HCT116 (cell line): ENCODE data around the gene SUGCT. TPM values are rescaled to one million over a fixed set of nuclear protein-coding genes. Genes with fewer than 3 reads are reported as not detected.

Experiments
- ATAC-seq: fragments of 200-7000 bp; cut with Tn5 transposase; 2 replicates; pipeline ENCODE4 v1.9.1; 2020; ENCODE audit warnings: mild to moderate bottlenecking, moderate library complexity
- Bru-seq: library from RNA; stranded (reverse); fragments of 400-500 nt; gene quantifications from one replicate; lab custom pipeline; 2021; lab: Mats Ljungman, UMichigan
- BruChase-seq, 2 experiments: library from RNA; stranded (reverse); fragments of 400-500 nt; gene quantifications; one replicate each; lab custom pipeline; 2021; lab: Mats Ljungman, UMichigan
- BruUV-seq: library from RNA; stranded (reverse); fragments of 400-500 nt; replicated peaks from 2 replicates; lab custom pipeline; 2021; lab: Mats Ljungman, UMichigan
- CTCF ChIA-PET: fragments of 300-600 bp; sonication (Branson Sonifier 250); formaldehyde crosslinking; loops from one replicate; lab custom pipeline; 2021; ENCODE audit warnings: antibody characterized with exemption; lab: Charles Lee
- POLR2A ChIA-PET: fragments of 300-600, 350-600 bp; sonication (Branson Sonifier 250); formaldehyde crosslinking; loops from one replicate; lab custom pipeline; 2021; ENCODE audit warnings: antibody characterized with exemption; lab: Charles Lee
- RAD21 ChIA-PET, 2 experiments: fragments of 300-600 bp; sonication (Branson Sonifier 250); formaldehyde crosslinking; loops; one replicate each; lab custom pipeline; 2023; ENCODE audit warnings: low total read pairs in 2 of 2; ENCODE audit not compliant: uncharacterized antibody in 2 of 2, unreplicated experiment in 2 of 2, low non-redundant PET in 1 of 2; lab: Charles Lee
- DNase-seq: peaks from one replicate; pipeline ENCODE4 v3.0.0-alpha.2; 2010; ENCODE audit warnings: low read depth, low spot score
- H2AFZ ChIP-seq: fragments of 200-600 bp; shearing (Covaris generic), sonication (generic); 2 replicates; pipeline ENCODE4 v1.6.1; 2017; ENCODE audit warnings: low read depth, mixed run types, mixed read lengths, antibody characterized with exemption, low read length; ENCODE audit not compliant: poor library complexity, severe bottlenecking
- H3K27ac ChIP-seq: 2 replicates; pipeline ENCODE4 v1.5.1; 2012; ENCODE audit warnings: low read depth, low read length
- H3K27me3 ChIP-seq: fragments of 200-600 bp; sonication (generic); 2 replicates; pipeline ENCODE4 v1.6.1; 2016; ENCODE audit warnings: mixed run types, low read length, mixed read lengths; ENCODE audit not compliant: insufficient read depth
- H3K36me3 ChIP-seq, 2 experiments: fragments of 200-500 bp in 1 of 2; fragments of 200-600 bp in 1 of 2; sonication (Bioruptor generic) in 1 of 2; sonication (generic) in 1 of 2; 2 replicates each; pipeline versions ENCODE4 v1.5.1 to v1.6.1; 2014 to 2016; ENCODE audit warnings: low read length in 2 of 2, inconsistent platforms in 1 of 2, mixed read lengths in 1 of 2, mixed run types in 1 of 2; ENCODE audit not compliant: insufficient read depth in 2 of 2, control insufficient read depth in 1 of 2
- H3K4me1 ChIP-seq, 2 experiments: fragments of 200-600 bp in 1 of 2; sonication (generic) in 1 of 2; 2 replicates each; pipeline versions ENCODE4 v1.5.1 to v1.6.1; 2012 to 2017; ENCODE audit warnings: low read length in 2 of 2, inconsistent platforms in 1 of 2, mild to moderate bottlenecking in 1 of 2, mixed read lengths in 1 of 2, mixed run types in 1 of 2, moderate library complexity in 1 of 2; ENCODE audit not compliant: insufficient read depth in 2 of 2, control insufficient read depth in 1 of 2
- H3K4me2 ChIP-seq: fragments of 200-600 bp; sonication (generic); 2 replicates; pipeline ENCODE4 v1.6.1; 2017; ENCODE audit warnings: mixed run types, low read length, mixed read lengths
- H3K4me3 ChIP-seq, 2 experiments: fragments of 200-600 bp in 1 of 2; sonication (generic) in 1 of 2; replicated peaks in 1 of 2; 2 replicates each; pipeline ENCODE4 v1.5.1; 2011 to 2016; ENCODE audit warnings: low read length in 2 of 2, control low read depth in 1 of 2, low read depth in 1 of 2, mild to moderate bottlenecking in 1 of 2, mixed read lengths in 1 of 2, mixed run types in 1 of 2
- H3K79me2 ChIP-seq: fragments of 200-600 bp; sonication (generic); 2 replicates; pipeline ENCODE4 v1.6.1; 2017; ENCODE audit warnings: mild to moderate bottlenecking, mixed run types, low read length, moderate library complexity, mixed read lengths; ENCODE audit not compliant: insufficient read depth
- H3K9ac ChIP-seq: fragments of 200-600 bp; sonication (generic); 2 replicates; pipeline ENCODE4 v1.6.1; 2016; ENCODE audit warnings: low read length, mixed read lengths
- H3K9me2 ChIP-seq: fragments of 200-600 bp; sonication (generic), shearing (Covaris generic); 2 replicates; pipeline ENCODE4 v1.6.1; 2017; ENCODE audit warnings: mixed run types, mild to moderate bottlenecking, moderate library complexity; ENCODE audit not compliant: insufficient read depth
- H3K9me3 ChIP-seq, 2 experiments: fragments of 200-500 bp in 1 of 2; fragments of 200-600 bp in 1 of 2; sonication (Bioruptor generic) in 1 of 2; sonication (generic) in 1 of 2; 2 replicates each; pipeline ENCODE4 v1.6.1; 2014 to 2017; ENCODE audit warnings: low read length in 2 of 2, mixed read lengths in 2 of 2, inconsistent platforms in 1 of 2, low read depth in 1 of 2, mild to moderate bottlenecking in 1 of 2, mixed run types in 1 of 2, moderate library complexity in 1 of 2; ENCODE audit not compliant: control insufficient read depth in 1 of 2, insufficient read depth in 1 of 2
- H4K20me1 ChIP-seq: fragments of 200-600 bp; sonication (generic), shearing (Covaris generic); 2 replicates; pipeline ENCODE4 v1.6.1; 2017; ENCODE audit warnings: mixed run types, mild to moderate bottlenecking, moderate library complexity; ENCODE audit not compliant: insufficient read depth
- CBX3 ChIP-seq: IDR thresholded peaks from 2 replicates; pipeline ENCODE4 v1.6.1; 2012; ENCODE audit warnings: low read depth
- CTCF ChIP-seq, 3 experiments: fragments of 200-600 bp in 1 of 3; sonication (generic) in 1 of 3; IDR thresholded peaks in 2 of 3; conservative IDR thresholded peaks in 1 of 3; 2 replicates each; pipeline ENCODE4 v1.5.1; 2012 to 2017; ENCODE audit warnings: low read depth in 2 of 3, low read length in 2 of 3, antibody characterized with exemption in 1 of 3, borderline replicate concordance in 1 of 3, control low read depth in 1 of 3, mild to moderate bottlenecking in 1 of 3, mixed read lengths in 1 of 3, mixed run types in 1 of 3, moderate library complexity in 1 of 3; ENCODE audit not compliant: insufficient read depth in 1 of 3
- ELF1 ChIP-seq: IDR thresholded peaks from 2 replicates; pipeline ENCODE4 v1.6.1; 2012; ENCODE audit warnings: low read depth, borderline replicate concordance
- EZH2 ChIP-seq: fragments of 200-600 bp; sonication (generic); IDR thresholded peaks from 2 replicates; pipeline ENCODE4 v1.6.1; 2017; ENCODE audit warnings: antibody characterized with exemption, mixed run types
- EZH2phosphoT487 ChIP-seq: fragments of 200-600 bp; IDR thresholded peaks from 2 replicates; pipeline ENCODE4 v1.6.1; 2018; ENCODE audit warnings: antibody characterized with exemption, borderline replicate concordance
- FOSL1 ChIP-seq: IDR thresholded peaks from 2 replicates; pipeline ENCODE4 v1.6.1; 2012; ENCODE audit warnings: low read depth
- POLR2A ChIP-seq: IDR thresholded peaks from 2 replicates; pipeline ENCODE4 v1.7.0; 2011; ENCODE audit warnings: borderline replicate concordance; ENCODE audit not compliant: insufficient read depth, insufficient read length; ENCODE audit errors: extremely low read depth
- POLR2AphosphoS5 ChIP-seq: IDR thresholded peaks from 2 replicates; pipeline ENCODE4 v1.6.1; 2011; ENCODE audit warnings: mild to moderate bottlenecking, low read depth, low read length, moderate library complexity
- RAD21 ChIP-seq: IDR thresholded peaks from 2 replicates; pipeline ENCODE4 v1.6.1; 2012; ENCODE audit warnings: low read depth, mild to moderate bottlenecking
- REST ChIP-seq: IDR thresholded peaks from 2 replicates; pipeline ENCODE4 v1.6.1; 2012; ENCODE audit warnings: low read depth
- SIN3A ChIP-seq: IDR thresholded peaks from 2 replicates; pipeline ENCODE4 v1.6.1; 2012; ENCODE audit warnings: low read depth
- TCF7L2 ChIP-seq: IDR thresholded peaks from 2 replicates; pipeline ENCODE4 v1.7.0; 2011; ENCODE audit warnings: borderline replicate concordance, inconsistent platforms; ENCODE audit not compliant: insufficient read depth, insufficient read length; ENCODE audit errors: extremely low read depth
- ZBTB33 ChIP-seq: IDR thresholded peaks from 2 replicates; pipeline ENCODE4 v1.6.1; 2011; ENCODE audit warnings: mild to moderate bottlenecking, low read length, moderate library complexity; ENCODE audit not compliant: insufficient replicate concordance; ENCODE audit errors: extremely low read depth
- ZFX ChIP-seq: fragments of 450-650 bp; IDR thresholded peaks from 2 replicates; pipeline ENCODE4 v1.6.1; 2017
- ZNF274 ChIP-seq: fragments of 200-500 bp; sonication (Bioruptor generic); IDR thresholded peaks from 2 replicates; pipeline ENCODE4 v1.6.1; 2014; ENCODE audit warnings: mild to moderate bottlenecking, low read depth, low read length, inconsistent platforms
- intact Hi-C: fragments of 100-400 bp; cut with micrococcal nuclease; formaldehyde crosslinking; loops from 2 replicates; pipeline ENCODE4 v1.10.0; 2022
- long read RNA-seq: library from polyadenylated mRNA; unstranded; transcript quantifications from one replicate; pipeline ENCODE4 v2.0.0, GENCODE V29; 2021; ENCODE audit not compliant: unreplicated experiment
- polyA plus RNA-seq: library from polyadenylated mRNA; unstranded; fragments of >200 nt; gene quantifications from 2 replicates; pipeline ENCODE4 v1.2.1, GENCODE V29; 2012; ENCODE audit warnings: missing spikeins
- total RNA-seq: library from RNA; stranded (reverse); gene quantifications from one replicate; pipeline ENCODE4 v1.2.1, GENCODE V29; 2021; ENCODE audit not compliant: unreplicated experiment

The SUGCT gene
- total RNA-seq (4.4 TPM), Bru-seq, nascent RNA (percentile 45 among the genes with signal in this experiment), BruChase-seq, experiment 1, labeled RNA remaining after a 6-hour chase (percentile 31 among the genes with signal in this experiment), BruChase-seq, experiment 2, labeled RNA remaining after a 2-hour chase (percentile 40 among the genes with signal in this experiment)
- 4.3 and 4.8 TPM in 2 replicates for polyA plus RNA-seq
- long read RNA-seq, partial matches to known transcripts, result 0 of 2 reads
- long read RNA-seq, other reads (novel, unspliced or antisense), result 2 of 2 reads

- Histone ChIP-seq H3K27me3 (no peaks in the 10 kb centered on the region), H2AFZ (peak within 1 kb of the TSS; percentile 91), H3K4me2 (peak within 1 kb of the TSS; percentile 77), H3K4me3 (peak within 1 kb of the TSS; percentile 71 to 77), H3K9me2 (no peaks in the 10 kb centered on the region), H3K36me3 (no peaks in the 10 kb centered on the region), H3K79me2 (peaks cover 49% of the 10 kb centered on the region), H3K9ac (peak within 1 kb of the TSS; percentile 83), H4K20me1 (peaks cover 8% of the 10 kb centered on the region; the same call in 1 of the 2 replicates), H3K4me1 (peaks cover 7 to 17% of the 10 kb centered on the region in 2 experiments; a peak in 3 of 4 replicates), H3K27ac (peak within 1 kb of the TSS; percentile 84), H3K9me3 (no peaks in the 10 kb centered on the region)
- ChIA-PET RAD21 (no interaction called here), CTCF (interaction anchor here (1.0 kb wide), 1 partner anchor 16 kb away, joined by 3 read pairs; no protein-coding TSS in a partner anchor), POLR2A (interaction anchor here (0.8 kb wide), 1 partner anchor 184 kb away, joined by 3 read pairs; the partner anchor contains the start of gene CDK13)
- ATAC-seq (peak; percentile 87), DNase-seq (peak; percentile 82)
- intact Hi-C loops, result no loop called here
- BruUV-seq, result no TSS peak
- TF ChIP-seq ZBTB33 (peak; percentile 54), POLR2AphosphoS5 (peak; percentile 81), ELF1 (0 out of 2 replicates have a peak, but pooled peaks have one; percentile 13), ZNF274 (no peak), ZFX (peak; percentile 98), TCF7L2 (no peak), REST (no peak), SIN3A (peak; percentile 95), EZH2 (no peak), POLR2A (peak; percentile 71), CBX3 (peak; percentile 97), CTCF (IDR thresholded peaks at IDR 0.05 in 2 of 3, conservative IDR thresholded peaks at IDR 0.05 in 1 of 3; ENCODE audit: borderline replicate concordance in 1 of 3, insufficient read depth in 1 of 3, low read depth in 2 of 3, low read length in 2 of 3) (peak; percentile 63 to 97 (median 84)), EZH2phosphoT487 (no peak), RAD21 (peak; percentile 45), FOSL1 (no peak)
Observed at GRCh38 chr7:40134428-40135316, at the start of gene SUGCT, which contains the start of gene MPLKIP. TSS of gene SUGCT (plus strand) at chr7:40135005. TSS of gene MPLKIP (minus strand) at chr7:40134622. CDS start at chr7:40134567, 55 bp downstream.
